ENCODE results near the gene BAHCC1. TPM values are rescaled to one million over a fixed set of nuclear protein-coding genes. Genes with fewer than 3 reads are reported as not detected.

BAHCC1 gene
- polyA plus RNA-seq, 3 donors = 5.6 to 14.4 (median 12.9) TPM

DNA sequence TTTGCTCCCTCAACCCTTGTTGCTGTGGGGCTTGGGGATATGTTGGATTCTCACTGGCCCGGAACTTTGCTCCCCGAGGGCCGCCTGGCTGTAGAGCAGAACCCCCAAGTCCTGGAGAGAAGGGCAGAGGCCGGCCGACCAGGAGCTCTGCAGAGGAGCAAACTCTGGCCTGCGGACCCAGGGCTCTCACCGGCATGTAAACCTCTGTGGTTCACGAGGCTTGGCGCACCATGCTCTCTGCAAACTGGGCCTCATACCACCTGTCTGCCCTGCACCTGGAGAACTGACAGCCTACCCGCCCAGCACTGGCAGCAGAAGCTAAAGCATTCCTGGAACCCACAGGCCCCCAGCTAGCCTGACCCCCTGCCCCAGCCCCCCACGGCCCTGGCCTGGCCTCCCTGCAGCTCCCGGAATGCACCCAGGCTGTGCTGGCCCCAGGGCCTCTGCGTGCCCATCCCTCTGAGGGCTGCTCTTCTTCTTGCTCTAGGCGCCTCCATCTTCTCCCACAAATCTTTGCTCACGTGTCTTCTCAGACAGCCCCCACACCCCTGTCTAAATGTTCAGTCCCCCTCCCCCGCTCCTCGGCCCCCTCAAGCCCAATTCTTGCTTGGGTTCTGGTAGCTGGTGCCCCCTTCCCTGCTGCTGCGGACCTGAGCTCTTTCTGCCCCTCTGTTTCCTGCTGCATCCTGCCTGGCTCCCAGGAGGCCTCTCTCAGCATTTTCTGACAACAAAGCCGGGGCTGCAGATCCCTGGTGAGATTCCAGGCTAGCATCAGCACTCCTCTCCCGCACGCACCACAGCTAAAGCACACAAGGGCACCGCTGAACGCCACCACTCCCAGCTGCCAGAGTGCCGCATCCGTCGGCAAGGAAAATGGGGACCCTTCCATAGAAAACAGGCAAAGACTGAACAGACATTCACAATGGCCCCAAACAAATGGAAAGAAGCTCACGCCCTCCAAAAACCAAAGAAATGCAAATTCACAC is 94.0 kb downstream of the BAHCC1 start:
- 74 to 85% (median 79%) methylated on average over 25 to 27 of the region's 27 CpGs for WGBS, 3 donors
- H3K27ac ChIP-seq (ENCODE audit: low read depth, low read length) = no peak overlapping the region

DNA sequence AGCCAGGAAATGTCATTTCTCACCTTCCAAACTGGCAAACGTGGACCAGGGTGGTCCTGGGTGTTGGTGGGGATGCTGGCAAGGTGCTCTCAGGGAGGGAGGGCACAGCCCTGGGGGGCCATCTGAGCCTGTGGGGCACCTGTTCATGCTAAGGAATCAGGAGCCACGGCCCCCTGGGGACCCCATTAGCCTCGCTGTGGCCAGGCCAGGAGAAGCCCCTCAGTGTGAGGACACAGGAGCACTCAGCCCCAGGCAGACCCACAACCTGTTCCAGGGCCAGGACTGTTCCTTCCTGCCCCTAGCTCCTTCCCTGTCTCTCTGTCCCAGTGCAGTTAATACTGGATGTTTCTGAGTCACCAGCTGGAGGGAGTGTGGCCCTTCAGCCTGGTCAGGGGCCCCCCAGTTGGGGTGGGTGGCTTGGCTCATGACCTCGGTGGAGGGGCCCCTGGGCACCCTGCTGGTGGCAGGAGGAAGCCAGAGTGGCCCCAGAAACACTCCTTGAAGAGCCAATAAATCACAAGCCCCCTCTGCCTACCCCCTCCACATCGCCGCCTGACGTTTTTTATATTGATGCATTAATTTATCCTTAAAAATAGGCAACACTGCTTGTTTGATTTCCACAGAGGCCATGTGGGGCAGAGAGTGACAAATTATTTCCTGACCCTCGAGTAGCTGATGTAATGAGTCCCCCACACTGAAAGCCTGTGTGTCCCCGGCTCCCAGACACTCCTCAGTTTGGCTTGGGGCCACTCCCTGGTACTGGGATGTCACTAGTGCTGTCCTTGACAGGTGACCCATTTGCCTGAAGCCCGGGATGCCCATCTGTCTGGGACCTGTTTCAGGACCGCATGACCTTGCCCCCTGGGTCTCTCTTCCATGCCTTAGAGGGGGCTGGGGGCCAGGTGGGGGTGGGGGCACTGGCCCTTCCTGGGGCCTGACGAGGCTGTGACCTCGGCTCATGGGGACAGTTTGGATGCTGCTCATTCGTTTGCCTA is 95.0 kb downstream of the BAHCC1 start:
- WGBS, 3 donors = 63 to 66% (median 65%) methylated on average over 14 of the region's 14 CpGs
- H3K27ac ChIP-seq (ENCODE audit: low read depth, low read length) = no peak overlapping the region

DNA sequence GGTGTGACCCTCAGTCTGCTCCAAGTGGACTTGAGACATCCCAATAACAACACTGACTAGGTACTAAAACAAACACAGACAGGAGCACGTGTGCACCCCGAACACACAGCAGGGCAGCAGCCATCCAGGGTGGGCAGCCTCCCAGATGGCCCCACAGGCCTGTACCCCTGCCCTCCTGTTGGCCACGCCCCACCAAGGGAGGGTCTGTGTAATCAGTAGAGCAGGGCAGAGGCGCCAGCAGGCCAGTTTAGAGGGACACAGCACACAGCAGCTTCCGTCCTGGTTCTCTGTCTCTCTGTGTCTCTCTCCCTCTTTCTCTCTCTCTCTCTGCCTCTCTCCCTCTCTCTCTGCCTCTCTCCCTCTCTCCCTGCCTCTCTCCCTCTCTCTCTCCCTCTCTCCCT is 95.9 kb downstream of the BAHCC1 start:
- no peak overlapping the region for H3K27ac ChIP-seq (ENCODE audit: low read depth, low read length)
- 53 to 62% (median 53%) methylated on average over 4 to 5 of the region's 5 CpGs for WGBS, 3 donors

DNA sequence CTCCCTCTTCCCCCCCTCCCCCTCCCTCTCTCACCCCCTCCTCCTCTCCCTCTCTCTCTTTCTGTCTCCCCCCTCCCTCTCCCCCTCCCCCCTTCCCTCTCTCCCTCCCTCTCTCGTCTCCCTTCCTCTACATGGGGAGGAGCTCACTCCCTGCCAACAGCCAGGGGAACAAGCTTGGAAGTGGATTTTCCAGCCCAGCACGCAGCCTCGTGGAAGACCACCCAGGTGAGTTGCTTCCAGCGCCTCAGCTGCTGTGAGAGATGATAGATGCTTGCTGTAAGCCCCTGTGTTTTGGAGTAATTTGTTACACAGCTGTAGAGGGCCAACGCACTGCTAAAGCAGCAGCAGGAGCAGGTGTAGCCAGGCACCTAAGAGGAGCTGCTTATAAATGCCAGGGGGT is 96.5 kb downstream of the BAHCC1 start:
- WGBS, 3 donors = 24 to 38% (median 25%) methylated on average over 5 of the region's 5 CpGs
- no peak overlapping the region for H3K27ac ChIP-seq (ENCODE audit: low read depth, low read length)

DNA sequence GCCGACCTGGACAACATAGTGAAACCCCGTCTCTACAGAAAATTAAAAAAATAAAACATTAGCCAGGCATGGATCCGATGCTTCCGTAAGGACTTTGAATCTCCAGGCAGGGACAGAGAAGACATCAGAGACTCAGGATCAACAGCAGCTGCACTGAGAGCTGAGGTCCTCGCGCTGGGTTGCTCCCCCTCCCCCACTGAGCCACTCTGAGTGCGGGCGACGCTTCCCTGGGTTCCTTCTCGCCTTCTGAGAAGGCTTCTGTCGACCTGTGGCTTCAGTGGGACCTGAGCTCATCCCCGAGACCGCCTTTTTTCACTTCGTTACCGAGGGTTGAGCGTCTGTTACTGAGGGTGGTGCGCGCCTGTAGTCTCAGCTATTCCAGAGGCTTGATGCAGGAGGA is 96.9 kb downstream of the BAHCC1 start:
- 62 to 74% (median 74%) methylated on average over 18 of the region's 18 CpGs for WGBS, 3 donors
- H3K27ac ChIP-seq (ENCODE audit: low read depth, low read length) = no peak overlapping the region

DNA sequence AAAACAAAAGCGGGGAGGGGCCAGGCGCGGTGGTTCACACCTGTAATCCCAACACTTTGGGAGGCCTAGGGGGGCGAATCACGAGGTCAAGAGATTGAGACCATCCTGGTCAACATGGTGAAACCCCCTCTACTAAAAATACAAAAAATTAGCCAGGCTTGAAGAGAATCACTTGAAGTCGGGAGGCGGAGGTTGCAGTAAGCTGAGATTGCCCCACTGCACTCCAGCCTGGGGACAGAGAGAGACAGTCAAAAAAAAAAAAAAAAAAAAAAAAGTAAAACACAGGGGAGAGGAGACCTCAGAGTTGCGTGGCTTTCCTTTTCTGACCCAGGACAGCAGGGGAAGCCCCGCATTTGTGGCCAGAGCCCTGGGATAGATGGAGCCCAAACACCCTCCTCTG is 97.4 kb downstream of the BAHCC1 start:
- H3K27ac ChIP-seq (ENCODE audit: low read depth, low read length) = no peak overlapping the region
- WGBS, 3 donors = 83 to 91% (median 85%) methylated on average over 9 of the region's 9 CpGs

DNA sequence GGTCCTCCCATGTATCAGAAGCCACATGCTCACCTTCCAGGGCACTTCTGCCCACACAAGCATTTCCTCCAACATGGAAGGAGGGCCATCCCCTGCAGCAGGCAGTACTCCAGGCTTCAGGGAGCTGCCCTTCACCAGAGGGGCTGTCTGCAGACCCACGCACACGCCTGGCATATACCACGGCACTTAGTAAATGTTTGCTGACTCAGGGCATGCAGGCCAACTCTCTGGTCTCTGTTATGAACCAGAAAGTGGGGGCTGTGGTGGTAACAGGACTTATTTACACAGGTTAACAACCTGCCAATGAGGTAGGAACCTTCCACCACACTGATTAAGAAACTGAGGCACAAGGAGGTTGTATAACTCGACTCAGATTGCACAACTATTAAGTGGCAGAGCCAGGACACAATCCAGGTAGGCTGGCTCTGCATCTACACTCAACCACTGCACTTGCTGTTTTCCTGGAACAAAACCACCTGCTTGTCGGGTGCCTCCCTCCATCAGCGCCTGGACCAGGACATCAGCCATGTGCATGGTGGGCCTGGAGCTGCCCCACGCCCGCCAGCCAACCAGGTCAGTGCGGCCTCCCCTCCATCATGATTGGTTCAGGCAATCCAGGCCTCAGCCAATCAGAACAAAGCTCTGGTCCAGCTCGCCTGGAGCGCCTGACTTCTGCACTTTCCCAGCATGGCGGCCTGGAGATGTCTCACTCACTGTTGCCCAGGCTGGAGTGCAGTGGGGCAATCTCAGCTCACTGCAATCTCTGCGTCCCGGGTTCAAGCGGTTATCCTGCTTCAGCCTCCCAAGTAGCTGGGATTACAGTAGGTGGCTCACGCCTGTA is 98.2 kb downstream of the BAHCC1 start:
- H3K27ac ChIP-seq (ENCODE audit: low read depth, low read length) = no peak overlapping the region
- WGBS, 3 donors = 87 to 88% (median 88%) methylated on average over 16 of the region's 16 CpGs

DNA sequence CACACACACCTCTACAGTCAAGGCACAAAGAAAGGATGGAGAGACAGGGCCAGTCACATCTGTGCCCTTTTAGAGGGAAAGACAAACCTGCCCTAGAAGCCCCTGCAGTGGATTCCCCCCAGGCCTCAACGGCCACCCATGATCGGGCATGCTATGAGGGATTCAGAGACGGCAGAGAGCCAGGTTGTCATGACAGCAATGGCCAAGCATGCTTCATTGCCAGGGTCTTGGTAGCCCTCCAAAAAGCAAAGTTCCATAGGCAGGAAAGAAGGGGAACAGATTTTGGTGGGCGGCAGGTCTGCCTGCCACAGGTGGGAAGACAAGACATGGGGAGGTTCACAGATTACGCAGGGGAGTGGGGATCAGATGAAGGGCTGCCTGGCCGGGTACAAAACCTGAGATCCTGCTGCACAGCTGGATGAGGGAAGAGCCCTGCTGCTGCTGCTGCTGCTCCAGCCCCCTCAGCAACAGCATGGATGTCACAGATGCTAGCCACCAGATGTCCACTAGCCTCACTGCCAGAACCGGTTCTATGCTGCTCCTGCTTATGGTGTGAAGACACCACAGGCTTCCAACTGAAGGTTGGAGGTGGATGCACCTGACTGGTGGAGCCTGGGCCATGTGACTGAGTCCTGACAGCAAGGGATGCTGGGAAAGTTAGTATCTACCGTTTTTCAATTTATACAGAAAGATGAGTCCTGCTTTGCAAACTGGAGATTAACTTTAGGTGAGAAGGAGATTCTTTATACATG is 99.5 kb downstream of the BAHCC1 start:
- no peak overlapping the region for H3K27ac ChIP-seq (ENCODE audit: low read depth, low read length)
- WGBS, 3 donors = 49 to 52% (median 49%) methylated on average over 8 of the region's 8 CpGs

DNA sequence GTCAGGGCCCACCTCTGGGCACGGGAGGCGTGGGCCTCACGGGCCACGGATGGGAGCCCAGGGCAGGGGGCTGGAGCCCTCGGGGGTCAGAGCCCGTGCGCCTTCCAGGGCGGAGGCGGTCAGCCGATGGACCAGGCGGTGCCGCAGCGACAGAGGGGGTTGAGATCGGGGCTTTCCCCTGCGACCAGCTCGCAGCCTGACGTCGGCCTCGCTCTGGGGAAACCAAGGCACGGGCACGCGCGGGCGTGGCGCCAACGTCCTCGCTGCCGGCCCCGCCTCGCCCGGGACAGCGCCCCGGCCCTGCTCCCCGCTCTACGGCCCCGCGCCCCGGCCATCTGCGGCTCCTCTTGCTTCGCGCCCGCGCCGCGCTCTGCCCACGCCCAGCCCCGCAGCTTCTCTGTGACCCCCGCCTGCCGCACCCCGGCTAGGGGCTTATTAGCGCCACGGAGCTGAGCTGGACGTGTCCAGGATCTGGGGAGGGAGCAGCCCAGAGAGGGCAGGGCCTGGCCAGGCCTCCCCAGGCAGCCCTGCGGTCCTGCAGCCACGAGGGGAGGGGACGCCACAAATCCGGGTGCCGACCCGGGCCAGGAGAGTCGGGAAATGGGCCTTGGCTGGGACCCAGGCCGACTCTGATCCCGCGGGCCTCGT is 103.8 kb downstream of the BAHCC1 start:
- 63 to 68% (median 63%) methylated on average over 51 to 64 of the region's 64 CpGs for WGBS, 3 donors
- H3K27ac ChIP-seq (ENCODE audit: low read depth, low read length) = no peak overlapping the region

DNA sequence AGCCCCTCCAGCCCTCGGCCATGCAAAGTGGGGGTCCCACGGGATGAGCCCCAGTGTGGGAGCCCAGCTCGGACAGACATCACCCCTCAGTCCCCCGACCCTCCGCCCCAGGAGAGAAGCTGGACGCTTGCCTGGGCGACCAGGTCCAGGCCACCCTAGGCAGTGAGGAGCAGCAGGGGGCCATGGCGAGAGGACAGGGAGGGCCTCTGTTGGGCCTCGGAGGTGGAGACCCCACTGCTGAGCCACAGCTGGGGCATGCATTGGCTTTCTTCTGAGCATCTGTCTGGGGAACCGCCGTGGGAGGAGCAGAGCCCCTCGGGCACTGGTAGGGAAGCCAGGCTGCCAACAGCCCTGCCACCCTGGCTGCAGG is 104.3 kb downstream of the BAHCC1 start:
- 60 to 85% (median 72%) methylated on average over 12 of the region's 12 CpGs for WGBS, 3 donors
- no peak overlapping the region for H3K27ac ChIP-seq (ENCODE audit: low read depth, low read length)

DNA sequence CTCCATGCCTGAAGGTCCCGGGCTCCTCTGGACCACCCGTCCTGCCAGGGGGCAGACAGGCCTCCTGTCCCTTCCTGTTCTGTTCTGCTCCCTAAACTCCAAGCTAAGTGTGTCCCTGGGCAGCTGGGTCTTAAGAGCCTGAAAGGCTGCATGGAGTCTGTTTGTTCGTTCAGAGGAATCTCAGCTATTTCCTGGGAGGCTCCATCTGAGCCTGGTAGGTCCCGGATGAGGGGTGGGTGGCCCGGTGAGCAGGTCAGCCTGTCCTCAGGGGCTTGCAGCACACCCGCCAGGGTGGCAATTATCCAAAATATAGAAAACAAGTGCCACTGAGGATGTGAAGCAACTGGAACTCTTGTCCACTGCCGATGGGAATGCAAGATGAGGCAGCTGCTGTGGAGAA is 104.8 kb downstream of the BAHCC1 start:
- WGBS, 3 donors = 55 to 70% (median 66%) methylated on average over 7 of the region's 7 CpGs
- H3K27ac ChIP-seq (ENCODE audit: low read depth, low read length) = no peak overlapping the region

DNA sequence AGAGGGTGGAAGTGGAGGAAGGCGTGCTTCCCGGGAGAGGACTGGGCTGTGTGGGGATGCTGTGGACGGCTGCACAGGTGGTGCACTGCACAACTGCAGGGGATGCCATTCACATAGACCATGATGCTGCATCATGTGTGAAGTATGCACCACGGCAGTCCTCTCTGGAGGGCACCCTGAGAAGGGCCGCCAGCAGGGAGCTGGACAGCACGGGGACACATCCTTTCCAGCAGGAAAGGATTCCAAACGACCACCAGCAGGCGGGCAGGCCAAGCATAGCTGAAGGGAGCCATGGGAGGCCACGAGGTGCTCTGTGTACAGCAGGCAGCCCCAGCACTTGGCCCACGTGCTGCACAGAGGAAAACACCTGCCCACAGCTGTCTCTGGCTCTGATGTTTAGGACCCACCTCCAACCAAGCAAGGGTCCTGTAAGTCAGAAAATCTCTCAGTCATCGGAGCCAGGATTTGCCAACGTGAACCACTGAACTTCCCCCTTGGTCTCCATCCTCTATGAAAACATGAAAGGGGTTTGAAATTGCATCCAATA is 107.3 kb downstream of the BAHCC1 start:
- no peak overlapping the region for H3K27ac ChIP-seq (ENCODE audit: low read depth, low read length)
- 62 to 74% (median 68%) methylated on average over 12 of the region's 12 CpGs for WGBS, 3 donors

DNA sequence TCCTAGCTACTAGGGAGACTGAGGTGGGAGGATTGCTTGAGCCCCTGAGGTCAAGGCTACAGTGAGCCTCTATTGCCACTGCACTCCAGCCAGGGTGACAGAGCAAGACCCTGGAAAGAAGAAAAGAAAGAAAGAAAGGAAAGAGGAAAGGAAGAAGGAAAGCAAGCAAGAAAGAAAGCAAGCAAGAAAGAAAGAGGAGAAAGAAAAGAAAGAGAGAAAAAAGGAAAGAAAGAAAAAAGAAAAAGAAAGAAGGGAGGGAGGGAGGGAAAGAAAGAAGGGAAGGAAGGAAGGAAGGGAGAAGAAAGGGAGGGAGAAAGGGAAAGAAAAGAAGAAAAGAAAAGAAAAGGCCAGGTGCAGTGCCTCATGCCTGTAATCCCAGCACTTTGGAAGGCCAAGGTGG is 108.4 kb downstream of the BAHCC1 start:
- no peak overlapping the region for H3K27ac ChIP-seq (ENCODE audit: low read depth, low read length)

DNA sequence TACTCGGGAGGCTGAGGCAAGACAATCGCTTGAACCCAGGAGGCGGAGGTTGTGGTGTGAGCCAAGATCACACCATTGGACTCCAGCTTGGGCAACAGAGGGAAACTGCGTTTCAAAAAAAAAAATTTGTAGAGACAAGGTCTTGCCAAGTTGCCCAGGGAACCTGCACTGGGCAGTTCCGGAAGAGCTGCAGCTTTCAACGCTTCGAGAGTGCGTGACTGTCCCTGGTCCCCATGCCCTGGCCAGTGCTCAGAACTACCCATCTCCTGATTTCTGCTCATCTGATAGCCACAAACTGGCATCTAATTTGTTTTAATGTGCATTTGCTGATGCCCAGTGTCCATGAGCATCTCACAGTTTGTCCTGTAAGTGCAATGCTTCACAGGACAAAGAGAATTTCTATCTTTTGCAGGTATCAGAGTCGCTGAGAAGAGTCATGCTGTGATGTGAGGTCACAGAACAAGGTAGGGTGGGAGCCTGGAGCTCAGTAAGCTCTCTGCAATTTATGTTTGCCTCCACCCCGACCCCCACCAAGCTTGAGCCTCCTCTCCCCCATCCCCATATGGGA is 113.5 kb downstream of the BAHCC1 start:
- H3K27ac ChIP-seq (ENCODE audit: low read depth, low read length) = no peak overlapping the region
- 63% methylated on average over 10 of the region's 10 CpGs for WGBS, 3 donors

DNA sequence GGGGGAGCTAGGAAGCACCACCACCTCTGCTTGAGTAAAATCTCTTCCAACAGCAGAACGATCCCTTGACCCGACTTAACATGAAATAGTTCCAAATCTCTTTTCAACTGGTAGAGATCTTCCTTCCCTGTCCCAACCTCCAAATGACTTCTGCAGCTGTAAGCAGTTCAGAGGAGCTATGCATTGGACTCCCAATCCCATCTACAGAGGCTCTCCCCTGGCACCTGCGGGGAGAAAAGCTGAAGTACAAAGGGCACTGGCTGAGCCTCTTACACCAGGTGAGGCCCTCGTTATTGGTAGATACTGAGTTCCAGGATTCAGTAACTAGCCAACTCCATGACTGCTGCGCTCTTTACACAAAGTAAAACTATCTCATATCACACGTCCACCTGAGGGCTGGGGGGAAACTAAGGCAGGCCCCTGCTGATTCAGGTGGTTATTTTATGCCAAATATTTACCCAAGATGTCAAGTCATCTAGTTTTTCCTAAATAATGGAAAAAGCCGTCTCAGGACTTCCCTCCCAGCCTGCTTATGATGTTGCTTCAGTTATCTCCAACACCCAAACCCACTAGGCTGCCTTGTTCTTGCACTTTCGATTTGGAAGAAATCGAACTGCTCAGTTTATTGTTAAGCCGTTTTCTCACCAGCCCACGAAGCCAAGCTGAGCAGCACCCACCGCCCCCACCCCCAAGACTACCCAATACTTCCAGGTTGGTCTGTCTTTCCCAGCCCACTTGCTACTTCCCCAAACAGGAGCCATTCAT is 114.1 kb downstream of the BAHCC1 start:
- no peak overlapping the region for H3K27ac ChIP-seq (ENCODE audit: low read depth, low read length)
- WGBS, 3 donors = 16 to 22% (median 20%) methylated on average over 12 of the region's 12 CpGs
